HL-60 (cell line): ENCODE results near the gene RARA.

Source experiments
- DNase-seq, 2 experiments: peaks; one replicate each; pipeline ENCODE4 v3.0.0-alpha.2; 2010 to 2020; ENCODE audit warnings: low read depth in 1 of 2, low spot score in 1 of 2
- H3K27ac ChIP-seq: fragments of 250-450 bp; sonication (Bioruptor Pico); replicated peaks from 2 replicates; pipeline ENCODE4 v1.5.1; 2020; ENCODE audit warnings: mild to moderate bottlenecking, moderate library complexity
- H3K27me3 ChIP-seq: fragments of 250-450 bp; sonication (Bioruptor Pico); 2 replicates; pipeline ENCODE4 v1.5.1; 2021; ENCODE audit warnings: mild to moderate bottlenecking, moderate library complexity; ENCODE audit not compliant: insufficient read depth, poor library complexity, severe bottlenecking
- H3K4me3 ChIP-seq: replicated peaks from 2 replicates; pipeline ENCODE4 v1.5.1; 2011; ENCODE audit warnings: mild to moderate bottlenecking, control low read depth, low read length; ENCODE audit not compliant: insufficient read depth
- GABPA ChIP-seq: IDR thresholded peaks from 2 replicates; pipeline ENCODE4 v1.6.1; 2012; ENCODE audit warnings: low read depth
- POLR2AphosphoS5 ChIP-seq: IDR thresholded peaks from 2 replicates; pipeline ENCODE4 v1.6.1; 2012; ENCODE audit warnings: low read depth
- SPI1 ChIP-seq: IDR thresholded peaks from 2 replicates; pipeline ENCODE4 v1.6.1; 2012; ENCODE audit warnings: low read depth, mild to moderate bottlenecking, borderline replicate concordance
- TF ChIP-seq, protein P1 (sequence below): IDR thresholded peaks from one replicate; pipeline ENCODE4 v1.5.1; 2011; ENCODE audit warnings: low read length, control low read depth, inconsistent platforms; ENCODE audit not compliant: insufficient read depth
- TF ChIP-seq, protein P2 (sequence below): IDR thresholded peaks from 2 replicates; pipeline ENCODE4 v1.6.1; 2012; ENCODE audit warnings: low read depth; ENCODE audit not compliant: insufficient replicate concordance

RARA gene

DNA sequence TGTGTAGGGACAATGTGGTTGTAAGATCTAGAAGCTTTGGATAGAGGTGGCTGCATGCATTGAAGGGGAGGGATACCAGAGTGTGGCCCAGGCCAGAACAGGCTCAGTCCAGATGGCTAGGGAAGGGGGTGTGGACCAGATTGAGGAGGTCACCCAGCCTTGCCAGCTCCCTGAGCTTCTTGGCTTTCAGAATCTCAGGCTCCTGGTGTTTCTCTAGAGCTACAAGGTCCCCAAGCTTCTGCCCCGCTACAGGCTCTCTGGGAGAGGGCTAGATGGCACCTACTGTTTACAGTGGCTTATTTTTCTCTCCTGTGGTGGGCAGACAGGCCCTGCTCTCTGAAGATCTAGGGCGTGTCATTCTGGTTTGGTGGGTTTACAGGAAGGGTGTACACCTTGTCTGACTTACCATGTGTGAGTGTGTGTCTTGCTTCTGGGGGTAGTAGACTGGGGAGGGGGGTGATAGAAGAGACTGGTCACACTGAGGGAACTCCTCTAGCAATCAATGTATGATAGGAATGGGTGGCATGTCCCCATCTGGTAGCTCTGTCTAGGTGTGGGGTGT is 1.1 kb downstream of the RARA start:
- no peak overlapping the region for H3K27ac ChIP-seq

DNA sequence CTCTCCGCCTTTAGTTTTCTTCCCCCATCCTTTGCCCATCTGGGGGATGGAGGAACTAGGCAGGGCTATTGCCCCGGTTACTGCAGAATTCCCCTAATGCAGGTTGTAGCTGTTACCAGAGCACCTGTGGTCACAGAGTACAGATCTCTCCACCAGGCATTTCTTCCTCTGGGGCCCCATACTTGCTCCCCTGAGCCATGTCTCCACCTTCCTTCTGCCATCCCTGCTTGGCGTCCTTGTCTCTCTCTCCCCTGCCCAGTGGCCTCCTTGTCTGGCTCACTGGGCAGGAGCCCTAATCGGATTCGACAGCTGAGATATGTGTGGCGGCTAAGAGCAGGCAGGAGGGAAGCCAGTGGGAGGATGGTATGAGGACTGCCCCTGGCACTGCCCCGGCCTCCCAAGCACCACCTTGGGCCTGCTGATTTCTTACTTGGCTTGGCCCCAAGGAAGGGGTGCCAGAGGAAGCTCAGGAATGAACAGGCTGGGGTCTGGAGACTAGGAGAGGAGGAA is 2.0 kb downstream of the RARA start:
- H3K27me3 ChIP-seq: no peaks in the 10 kb centered on the region
- no peak overlapping the region for H3K4me3 ChIP-seq
- TF ChIP-seq, protein P1, sequence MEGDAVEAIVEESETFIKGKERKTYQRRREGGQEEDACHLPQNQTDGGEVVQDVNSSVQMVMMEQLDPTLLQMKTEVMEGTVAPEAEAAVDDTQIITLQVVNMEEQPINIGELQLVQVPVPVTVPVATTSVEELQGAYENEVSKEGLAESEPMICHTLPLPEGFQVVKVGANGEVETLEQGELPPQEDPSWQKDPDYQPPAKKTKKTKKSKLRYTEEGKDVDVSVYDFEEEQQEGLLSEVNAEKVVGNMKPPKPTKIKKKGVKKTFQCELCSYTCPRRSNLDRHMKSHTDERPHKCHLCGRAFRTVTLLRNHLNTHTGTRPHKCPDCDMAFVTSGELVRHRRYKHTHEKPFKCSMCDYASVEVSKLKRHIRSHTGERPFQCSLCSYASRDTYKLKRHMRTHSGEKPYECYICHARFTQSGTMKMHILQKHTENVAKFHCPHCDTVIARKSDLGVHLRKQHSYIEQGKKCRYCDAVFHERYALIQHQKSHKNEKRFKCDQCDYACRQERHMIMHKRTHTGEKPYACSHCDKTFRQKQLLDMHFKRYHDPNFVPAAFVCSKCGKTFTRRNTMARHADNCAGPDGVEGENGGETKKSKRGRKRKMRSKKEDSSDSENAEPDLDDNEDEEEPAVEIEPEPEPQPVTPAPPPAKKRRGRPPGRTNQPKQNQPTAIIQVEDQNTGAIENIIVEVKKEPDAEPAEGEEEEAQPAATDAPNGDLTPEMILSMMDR: no peak
- TF ChIP-seq POLR2AphosphoS5: no peak
- TF ChIP-seq, protein P2, sequence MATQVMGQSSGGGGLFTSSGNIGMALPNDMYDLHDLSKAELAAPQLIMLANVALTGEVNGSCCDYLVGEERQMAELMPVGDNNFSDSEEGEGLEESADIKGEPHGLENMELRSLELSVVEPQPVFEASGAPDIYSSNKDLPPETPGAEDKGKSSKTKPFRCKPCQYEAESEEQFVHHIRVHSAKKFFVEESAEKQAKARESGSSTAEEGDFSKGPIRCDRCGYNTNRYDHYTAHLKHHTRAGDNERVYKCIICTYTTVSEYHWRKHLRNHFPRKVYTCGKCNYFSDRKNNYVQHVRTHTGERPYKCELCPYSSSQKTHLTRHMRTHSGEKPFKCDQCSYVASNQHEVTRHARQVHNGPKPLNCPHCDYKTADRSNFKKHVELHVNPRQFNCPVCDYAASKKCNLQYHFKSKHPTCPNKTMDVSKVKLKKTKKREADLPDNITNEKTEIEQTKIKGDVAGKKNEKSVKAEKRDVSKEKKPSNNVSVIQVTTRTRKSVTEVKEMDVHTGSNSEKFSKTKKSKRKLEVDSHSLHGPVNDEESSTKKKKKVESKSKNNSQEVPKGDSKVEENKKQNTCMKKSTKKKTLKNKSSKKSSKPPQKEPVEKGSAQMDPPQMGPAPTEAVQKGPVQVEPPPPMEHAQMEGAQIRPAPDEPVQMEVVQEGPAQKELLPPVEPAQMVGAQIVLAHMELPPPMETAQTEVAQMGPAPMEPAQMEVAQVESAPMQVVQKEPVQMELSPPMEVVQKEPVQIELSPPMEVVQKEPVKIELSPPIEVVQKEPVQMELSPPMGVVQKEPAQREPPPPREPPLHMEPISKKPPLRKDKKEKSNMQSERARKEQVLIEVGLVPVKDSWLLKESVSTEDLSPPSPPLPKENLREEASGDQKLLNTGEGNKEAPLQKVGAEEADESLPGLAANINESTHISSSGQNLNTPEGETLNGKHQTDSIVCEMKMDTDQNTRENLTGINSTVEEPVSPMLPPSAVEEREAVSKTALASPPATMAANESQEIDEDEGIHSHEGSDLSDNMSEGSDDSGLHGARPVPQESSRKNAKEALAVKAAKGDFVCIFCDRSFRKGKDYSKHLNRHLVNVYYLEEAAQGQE: no peak
- TF ChIP-seq SPI1: no peak
- no peak for TF ChIP-seq GABPA
- no peak for DNase-seq
- no peak overlapping the region for H3K27ac ChIP-seq

More for the DNA sequence above, 1.1 kb downstream of the RARA start:
- DNase-seq: no peak
- Histone ChIP-seq H3K4me3 (no peak overlapping the region), H3K27me3 (no peaks in the 10 kb centered on the region)
- no peak for TF ChIP-seq SPI1
- TF ChIP-seq, protein P1: no peak

DNA sequence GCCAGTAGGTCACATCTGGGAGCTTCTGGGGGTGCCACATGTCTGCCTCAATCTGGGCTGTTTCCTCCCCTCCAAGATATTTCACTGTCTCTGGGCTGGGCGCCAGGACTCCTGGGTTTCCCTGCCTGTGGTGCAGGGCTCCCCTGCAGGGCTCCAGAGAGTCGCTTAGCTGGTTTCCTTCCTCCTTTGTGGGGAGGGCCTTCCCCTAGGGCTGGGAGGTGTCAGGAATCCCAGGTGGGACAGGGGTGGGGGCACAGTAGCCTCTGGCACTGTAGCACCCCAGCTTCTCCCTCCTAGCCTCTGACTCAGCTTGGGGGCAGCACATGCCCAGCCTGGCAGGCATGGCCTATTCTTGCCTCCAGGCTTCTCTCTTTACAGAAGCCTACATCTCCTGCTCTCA is 2.6 kb downstream of the RARA start:
- no peak overlapping the region for H3K27ac ChIP-seq
- TF ChIP-seq, protein P2: no peak
- TF ChIP-seq POLR2AphosphoS5 (no peak), GABPA (no peak), SPI1 (no peak)
- TF ChIP-seq, protein P1: no peak
- H3K27me3 ChIP-seq: no peaks in the 10 kb centered on the region
- no peak overlapping the region for H3K4me3 ChIP-seq
- peak in 1 of 2 experiments; percentile 49 for DNase-seq

DNA sequence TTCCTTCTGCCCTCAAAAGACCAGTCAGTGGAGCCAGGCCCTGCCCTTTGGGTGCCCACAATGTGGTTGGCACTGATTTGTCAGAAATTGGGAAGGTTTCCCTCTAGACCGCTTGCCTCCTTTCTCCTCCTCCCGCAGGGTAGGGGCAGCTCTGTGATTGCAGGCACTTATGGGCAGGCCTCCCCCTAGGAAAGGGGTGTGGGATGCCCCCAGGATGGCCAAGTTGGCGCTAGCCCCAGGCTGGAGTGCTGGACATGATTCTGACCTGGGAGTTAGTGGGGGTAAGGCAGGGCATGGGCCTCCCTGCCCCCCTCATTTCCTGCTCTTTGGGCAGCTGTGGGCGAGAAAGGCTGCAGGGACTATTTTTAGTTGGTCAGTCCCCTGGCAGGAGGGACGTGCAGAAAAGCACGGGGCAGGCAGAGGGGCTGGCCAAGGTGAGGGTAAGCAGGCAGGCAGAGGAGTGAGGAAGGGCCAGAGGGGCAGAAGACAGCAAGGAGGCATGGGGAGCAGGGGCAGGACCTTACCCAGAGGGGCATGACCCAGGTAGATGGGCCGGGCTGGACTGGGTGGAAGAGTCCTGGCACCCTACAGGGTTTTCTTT is 3.3 kb downstream of the RARA start:
- no peak for TF ChIP-seq GABPA
- no peak for TF ChIP-seq SPI1
- TF ChIP-seq, protein P1: no peak
- TF ChIP-seq, protein P2: no peak
- Histone ChIP-seq H3K4me3 (no peak overlapping the region), H3K27ac (no peak overlapping the region), H3K27me3 (no peaks in the 10 kb centered on the region)
- DNase-seq: no peak
